ENCODE measurements around the gene KIF1B. TPM values are rescaled to one million over a fixed set of nuclear protein-coding genes. Genes with fewer than 3 reads are reported as not detected.
A peak's percentile ranks its signal among the peaks of the same experiment; 100 is the strongest.

KIF1B gene, protein sequence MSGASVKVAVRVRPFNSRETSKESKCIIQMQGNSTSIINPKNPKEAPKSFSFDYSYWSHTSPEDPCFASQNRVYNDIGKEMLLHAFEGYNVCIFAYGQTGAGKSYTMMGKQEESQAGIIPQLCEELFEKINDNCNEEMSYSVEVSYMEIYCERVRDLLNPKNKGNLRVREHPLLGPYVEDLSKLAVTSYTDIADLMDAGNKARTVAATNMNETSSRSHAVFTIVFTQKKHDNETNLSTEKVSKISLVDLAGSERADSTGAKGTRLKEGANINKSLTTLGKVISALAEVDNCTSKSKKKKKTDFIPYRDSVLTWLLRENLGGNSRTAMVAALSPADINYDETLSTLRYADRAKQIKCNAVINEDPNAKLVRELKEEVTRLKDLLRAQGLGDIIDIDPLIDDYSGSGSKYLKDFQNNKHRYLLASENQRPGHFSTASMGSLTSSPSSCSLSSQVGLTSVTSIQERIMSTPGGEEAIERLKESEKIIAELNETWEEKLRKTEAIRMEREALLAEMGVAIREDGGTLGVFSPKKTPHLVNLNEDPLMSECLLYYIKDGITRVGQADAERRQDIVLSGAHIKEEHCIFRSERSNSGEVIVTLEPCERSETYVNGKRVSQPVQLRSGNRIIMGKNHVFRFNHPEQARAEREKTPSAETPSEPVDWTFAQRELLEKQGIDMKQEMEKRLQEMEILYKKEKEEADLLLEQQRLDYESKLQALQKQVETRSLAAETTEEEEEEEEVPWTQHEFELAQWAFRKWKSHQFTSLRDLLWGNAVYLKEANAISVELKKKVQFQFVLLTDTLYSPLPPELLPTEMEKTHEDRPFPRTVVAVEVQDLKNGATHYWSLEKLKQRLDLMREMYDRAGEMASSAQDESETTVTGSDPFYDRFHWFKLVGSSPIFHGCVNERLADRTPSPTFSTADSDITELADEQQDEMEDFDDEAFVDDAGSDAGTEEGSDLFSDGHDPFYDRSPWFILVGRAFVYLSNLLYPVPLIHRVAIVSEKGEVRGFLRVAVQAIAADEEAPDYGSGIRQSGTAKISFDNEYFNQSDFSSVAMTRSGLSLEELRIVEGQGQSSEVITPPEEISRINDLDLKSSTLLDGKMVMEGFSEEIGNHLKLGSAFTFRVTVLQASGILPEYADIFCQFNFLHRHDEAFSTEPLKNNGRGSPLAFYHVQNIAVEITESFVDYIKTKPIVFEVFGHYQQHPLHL (N-terminal part only)
- 10 to 100 TPM; 53.0 to 78.2 (median 64.8) TPM for total RNA-seq

GRCh38 chr1:10209905-10210810, at the start of gene KIF1B:
TSS of gene KIF1B (plus strand) at chr1:10210570. CDS start at chr1:10232329, 21,759 bp downstream.
- Histone ChIP-seq H3K4me3 (peak within 1 kb of the TSS; percentile 95 to 100 (median 98)), H3K27ac (replicated peaks in 1 of 4) (peak within 1 kb of the TSS; percentile 100), H3K36me3 (no peaks in the 10 kb centered on the region), H3K27me3 (no peaks in the 10 kb centered on the region), H3K9me3 (no peaks in the 10 kb centered on the region), H3K4me1 (peaks cover 31 to 50% (median 45%) of the 10 kb centered on the region in 4 donors)
- peak; percentile 99 for DNase-seq (ENCODE audit: extremely low spot score)
- peak; percentile 93 for TF ChIP-seq POLR2A (IDR thresholded peaks at IDR 0.05; ENCODE audit: low read depth)
- no peak for TF ChIP-seq EP300 (IDR thresholded peaks at IDR 0.05)
- peak; percentile 93 to 97 for TF ChIP-seq POLR2AphosphoS5 (IDR thresholded peaks at IDR 0.05)
- peak; percentile 98 to 99 (median 99) for TF ChIP-seq CTCF (IDR thresholded peaks at IDR 0.05)
- WGBS = under 1% methylated on average over 37 of the region's 107 CpGs
- intact Hi-C loops (cut with DNase I) = loop anchor here (5.0 to 10.0 kb wide), 3 partner anchors 42 to 127 kb away; no protein-coding TSS in a partner anchor

DNA sequence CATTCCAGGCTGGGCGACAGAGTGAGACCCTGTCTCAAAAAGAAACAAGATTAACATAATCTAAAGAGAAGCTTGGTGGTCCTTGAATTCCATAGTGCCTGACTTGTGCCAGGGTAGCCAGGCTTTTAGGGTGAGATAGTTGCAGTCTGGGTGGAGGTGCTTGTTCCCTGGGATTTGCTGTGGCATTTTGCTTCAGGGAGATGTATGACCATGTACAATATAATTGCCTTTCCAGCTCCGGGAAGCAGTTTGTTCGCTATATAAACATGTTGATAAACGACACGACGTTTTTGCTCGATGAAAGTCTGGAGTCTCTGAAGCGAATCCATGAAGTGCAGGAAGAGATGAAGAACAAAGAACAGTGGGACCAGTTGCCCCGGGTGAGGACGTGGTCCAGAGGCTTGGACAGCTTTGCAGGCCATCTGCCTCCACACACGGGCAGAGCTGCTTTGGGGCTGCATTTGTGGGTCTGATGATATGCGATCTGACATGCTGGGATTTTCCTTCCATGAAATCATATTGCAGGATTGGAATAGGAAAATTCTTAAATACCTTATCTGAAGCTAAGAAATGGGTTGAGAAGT, 49.4 kb upstream of the KIF1B start:
- TF ChIP-seq POLR2AphosphoS5 (IDR thresholded peaks at IDR 0.05) (no peak), POLR2A (IDR thresholded peaks at IDR 0.05; ENCODE audit: low read depth) (no peak)
- 42% methylated on average over 12 of the region's 12 CpGs for WGBS
- H3K4me3 ChIP-seq = no peak overlapping the region
- no peaks in the 10 kb centered on the region for H3K9me3 ChIP-seq
- DNase-seq (ENCODE audit: extremely low spot score) = no peak
- H3K27ac ChIP-seq (replicated peaks in 1 of 4) = peak overlapping the region; percentile 57 to 82 (median 72)
- H3K27me3 ChIP-seq = no peaks in the 10 kb centered on the region
- intact Hi-C loops (cut with DNase I) = loop anchor here (5.0 kb wide), 1 partner anchor 129 kb away; the partner anchor contains the start of gene UBE4B
- H3K4me1 ChIP-seq = peaks cover 6 to 26% (median 25%) of the 10 kb centered on the region in 4 donors
- H3K36me3 ChIP-seq = peaks cover 21 to 77% (median 58%) of the 10 kb centered on the region in 4 donors

DNA sequence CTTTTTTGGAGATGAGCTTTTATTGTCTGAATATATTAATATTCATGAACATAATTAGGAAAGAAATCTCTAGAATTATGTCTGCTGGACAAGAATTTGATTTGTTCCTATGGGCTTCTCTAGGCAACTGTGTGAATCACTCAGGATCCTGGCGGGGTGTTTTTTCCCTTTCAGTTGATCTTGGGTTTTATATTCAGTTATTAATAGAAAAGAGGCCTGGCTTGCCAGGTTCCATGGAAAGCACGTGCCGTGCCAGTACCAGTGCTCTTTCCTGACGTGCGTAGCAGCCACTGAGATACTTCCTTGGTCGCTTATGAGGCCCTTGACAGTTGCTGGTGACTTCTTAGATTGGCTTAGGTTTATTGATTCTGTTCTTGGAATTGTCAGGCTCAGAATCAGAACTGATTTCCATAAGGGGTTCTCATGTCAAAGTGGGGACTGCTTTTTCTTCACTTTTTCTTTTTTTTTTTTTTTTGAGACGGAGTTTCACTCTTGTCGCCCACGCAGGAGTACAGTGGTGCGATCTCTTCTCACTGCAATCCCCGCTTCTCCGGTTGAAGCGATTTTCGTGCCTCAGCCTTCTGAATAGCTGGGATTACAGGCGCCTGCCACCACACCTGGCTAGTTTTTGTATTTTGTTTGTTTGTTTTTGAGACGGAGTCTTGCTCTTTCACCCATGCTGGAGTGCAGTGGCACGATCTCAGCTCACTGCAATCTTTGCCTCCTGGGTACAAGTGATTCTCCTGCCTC, 48.7 kb upstream of the KIF1B start:
- Histone ChIP-seq H3K36me3 (peaks cover 28 to 83% (median 65%) of the 10 kb centered on the region in 4 donors), H3K27me3 (no peaks in the 10 kb centered on the region), H3K27ac (replicated peaks in 1 of 4) (peak overlapping the region; percentile 57 to 82 (median 72)), H3K4me3 (no peak overlapping the region), H3K9me3 (no peaks in the 10 kb centered on the region), H3K4me1 (peaks cover 6 to 26% (median 25%) of the 10 kb centered on the region in 4 donors)
- no peak for DNase-seq (ENCODE audit: extremely low spot score)
- intact Hi-C loops (cut with DNase I) = loop anchor here (5.0 kb wide), 1 partner anchor 129 kb away; the partner anchor contains the start of gene UBE4B
- 67% methylated on average over 17 of the region's 17 CpGs for WGBS
- TF ChIP-seq CTCF (IDR thresholded peaks at IDR 0.05) (no peak), POLR2AphosphoS5 (IDR thresholded peaks at IDR 0.05) (peak; percentile 63 to 78), EP300 (IDR thresholded peaks at IDR 0.05) (peak; percentile 16)
